MM.1S (cell line): ENCODE measurements around the gene TMEFF1.

Experiments used
- CTCF ChIP-seq: fragments of 300-600 bp; sonication (generic); IDR thresholded peaks from 2 replicates; pipeline ENCODE4 v1.5.1; 2016; ENCODE audit warnings: antibody characterized with exemption, low read length, mixed read lengths
- EZH2 ChIP-seq: fragments of 300-600 bp; sonication (generic); optimal IDR thresholded peaks from 2 replicates; pipeline ENCODE3; 2017; ENCODE audit warnings: low read depth, mild to moderate bottlenecking, antibody characterized with exemption, low read length, mixed read lengths

- TF ChIP-seq CTCF (no peak), EZH2 (no peak)
Measured at GRCh38 chr9:100583014-100583802, 110.3 kb downstream of the TMEFF1 start.
